Measurements from ENCODE around the gene ATP8B1. TPM values are rescaled to one million over a fixed set of nuclear protein-coding genes. Genes with fewer than 3 reads are reported as not detected.

The ATP8B1 gene
- total and polyA plus RNA-seq, 2 donors (not counting 3 experiments of a cell fraction or from before 2014, with no cell fraction given) = 49.3 to 100 TPM

GRCh38 chr18:57787068-57787685, 15.9 kb downstream of the ATP8B1 start:
- H3K4me2 ChIP-seq (ENCODE audit: insufficient read depth, low read length) = peak overlapping the region; percentile 38
- FAIRE-seq = no peak
- H2AFZ ChIP-seq (ENCODE audit: low read depth, low read length) = no peak overlapping the region
- no peaks in the 10 kb centered on the region for H3K36me3 ChIP-seq (ENCODE audit: control insufficient read depth in 2 of 2, extremely low read depth in 1 of 2, insufficient read depth in 2 of 2, low read length in 2 of 2)
- dilution Hi-C loops (cut with MboI; ENCODE audit: extremely low pct_ligation_motif_present, low sequenced_read_pairs) = no loop called here
- ChIA-PET POLR2A (interaction anchor here (0.7 kb wide), 1 partner anchor 19 kb away, joined by 3 read pairs; no protein-coding TSS in a partner anchor), CTCF (interaction anchor here (0.7 to 1.9 kb wide), 3 partner anchors 15 to 51 kb away, joined by 3 to 4 read pairs (median 3); no protein-coding TSS in a partner anchor)
- H3K4me1 ChIP-seq (ENCODE audit: control insufficient read depth, extremely low read depth, insufficient read depth, low read length) = peaks cover 83% of the 10 kb centered on the region
- BruUV-seq (replicated peaks) = no TSS peak
- H4K20me1 ChIP-seq (replicated peaks; ENCODE audit: control insufficient read depth, extremely low read depth, insufficient read depth, low read length) = no peaks in the 10 kb centered on the region
- H3K27me3 ChIP-seq (ENCODE audit: control insufficient read depth in 2 of 2, insufficient read depth in 2 of 2, low read length in 2 of 2) = no peaks in the 10 kb centered on the region
- no peak overlapping the region for H3K4me3 ChIP-seq (replicated peaks in 1 of 3; ENCODE audit: insufficient read depth in 1 of 3, low read depth in 1 of 3, low read length in 3 of 3)
- H3K79me2 ChIP-seq (ENCODE audit: control insufficient read depth, insufficient read depth, low read length) = peaks cover 75% of the 10 kb centered on the region
- peak; percentile 63 for DNase-seq (ENCODE audit: low read depth, low spot score)
- no peaks in the 10 kb centered on the region for H3K9me3 ChIP-seq (replicated peaks; ENCODE audit: control insufficient read depth, insufficient read depth, low read length)
- H3K9ac ChIP-seq (replicated peaks; ENCODE audit: extremely low read depth, insufficient read depth, low read length) = no peak overlapping the region
- peak overlapping the region; percentile 26 for H3K27ac ChIP-seq (ENCODE audit: insufficient read depth, low read depth, low read length)
- H3K9me1 ChIP-seq (replicated peaks; ENCODE audit: control insufficient read depth, extremely low read depth, insufficient read depth, low read length) = no peaks in the 10 kb centered on the region
- intact Hi-C loops (cut with micrococcal nuclease) = loop anchor here (10.0 kb wide), 1 partner anchor 258 kb away; the partner anchor contains the start of gene NEDD4L
- TF ChIP-seq EZH2 (IDR thresholded peaks at IDR 0.05; ENCODE audit: borderline replicate concordance, low read depth, low read length, severe bottlenecking) (no peak), JUN (IDR thresholded peaks at IDR 0.05; ENCODE audit: borderline replicate concordance, insufficient read depth, insufficient read length, low read depth) (no peak), FOS (IDR thresholded peaks at IDR 0.05; ENCODE audit: borderline replicate concordance, insufficient read depth, low read length) (no peak), MYC (IDR thresholded peaks at IDR 0.05; ENCODE audit: low read depth, low read length) (no peak), POLR2AphosphoS5 (IDR thresholded peaks at IDR 0.05; ENCODE audit: insufficient read depth, low read depth, low read length) (no peak), POLR2A (IDR thresholded peaks at IDR 0.05; ENCODE audit: low read depth, low read length) (no peak), GATA2 (IDR thresholded peaks at IDR 0.05; ENCODE audit: insufficient read depth, insufficient read length, low read depth, low read length) (no peak)
- TF ChIP-seq, protein P1, sequence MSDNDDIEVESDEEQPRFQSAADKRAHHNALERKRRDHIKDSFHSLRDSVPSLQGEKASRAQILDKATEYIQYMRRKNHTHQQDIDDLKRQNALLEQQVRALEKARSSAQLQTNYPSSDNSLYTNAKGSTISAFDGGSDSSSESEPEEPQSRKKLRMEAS (IDR thresholded peaks at IDR 0.05; ENCODE audit: insufficient read depth, insufficient read length) = no peak
- TF ChIP-seq, protein P2, sequence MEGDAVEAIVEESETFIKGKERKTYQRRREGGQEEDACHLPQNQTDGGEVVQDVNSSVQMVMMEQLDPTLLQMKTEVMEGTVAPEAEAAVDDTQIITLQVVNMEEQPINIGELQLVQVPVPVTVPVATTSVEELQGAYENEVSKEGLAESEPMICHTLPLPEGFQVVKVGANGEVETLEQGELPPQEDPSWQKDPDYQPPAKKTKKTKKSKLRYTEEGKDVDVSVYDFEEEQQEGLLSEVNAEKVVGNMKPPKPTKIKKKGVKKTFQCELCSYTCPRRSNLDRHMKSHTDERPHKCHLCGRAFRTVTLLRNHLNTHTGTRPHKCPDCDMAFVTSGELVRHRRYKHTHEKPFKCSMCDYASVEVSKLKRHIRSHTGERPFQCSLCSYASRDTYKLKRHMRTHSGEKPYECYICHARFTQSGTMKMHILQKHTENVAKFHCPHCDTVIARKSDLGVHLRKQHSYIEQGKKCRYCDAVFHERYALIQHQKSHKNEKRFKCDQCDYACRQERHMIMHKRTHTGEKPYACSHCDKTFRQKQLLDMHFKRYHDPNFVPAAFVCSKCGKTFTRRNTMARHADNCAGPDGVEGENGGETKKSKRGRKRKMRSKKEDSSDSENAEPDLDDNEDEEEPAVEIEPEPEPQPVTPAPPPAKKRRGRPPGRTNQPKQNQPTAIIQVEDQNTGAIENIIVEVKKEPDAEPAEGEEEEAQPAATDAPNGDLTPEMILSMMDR (IDR thresholded peaks at IDR 0.05; ENCODE audit: extremely low read depth in 1 of 2, insufficient read depth in 1 of 2, low read depth in 1 of 2, low read length in 2 of 2) = no peak

Measured in endothelial cell of umbilical vein (primary cell).